HepG2 (cell line): Measurements from ENCODE around the gene TOR1A. TPM values are rescaled to one million over a fixed set of nuclear protein-coding genes. Genes with fewer than 3 reads are reported as not detected.

Source experiments
- ATAC-seq: fragments of 200-7000 bp; cut with Tn5 transposase; 3 replicates; pipeline ENCODE4 v1.9.1; 2020; ENCODE audit warnings: mild to moderate bottlenecking, moderate library complexity
- BruUV-seq: library from RNA; stranded (reverse); fragments of 400-500 nt; replicated peaks from 2 replicates; lab custom pipeline; 2021; lab: Mats Ljungman, UMichigan
- CTCF ChIA-PET: fragments of 300-600 bp; formaldehyde crosslinking; extraction: SDS; loops from one replicate; lab custom pipeline; 2021; ENCODE audit warnings: low total read pairs, inconsistent platforms, low intra/inter-chr PET ratio; lab: Yijun Ruan, JAX
- POLR2A ChIA-PET: fragments of 350-600 bp; sonication (Branson Sonifier 250); formaldehyde crosslinking; loops from one replicate; lab custom pipeline; 2020; ENCODE audit warnings: antibody characterized with exemption, inconsistent platforms; lab: Yijun Ruan, JAX
- DNase-seq: peaks from one replicate; pipeline ENCODE4 v3.0.0-alpha.2; 2015; ENCODE audit warnings: low spot score
- FAIRE-seq: peaks from 3 replicates; lab custom pipeline; 2011; peaks lifted over from hg19 to GRCh38; lab: Jason Lieb, UNC
- H2AFZ ChIP-seq: one replicate; pipeline ENCODE4 v1.6.1; 2011; ENCODE audit warnings: low read length, inconsistent platforms
- H3K27ac ChIP-seq: fragments of 300-600 bp; 3 replicates; pipeline ENCODE4 v1.8.0; 2011; ENCODE audit warnings: mixed run types, mild to moderate bottlenecking, mixed read lengths, low read length, inconsistent platforms; ENCODE audit not compliant: insufficient read depth; ENCODE audit errors: extremely low read length
- H3K27me3 ChIP-seq, 2 experiments: fragments of 200-600 bp in 1 of 2; 2 replicates in 1 of 2; 3 replicates in 1 of 2; pipeline versions ENCODE4 v1.6.0 to v1.8.0; 2011; ENCODE audit warnings: low read length in 2 of 2, mild to moderate bottlenecking in 2 of 2, moderate library complexity in 2 of 2, inconsistent platforms in 1 of 2; ENCODE audit not compliant: insufficient read depth in 2 of 2, control insufficient read depth in 1 of 2
- H3K36me3 ChIP-seq, 2 experiments: fragments of 200-600 bp in 1 of 2; replicated peaks in 1 of 2; 2 replicates in 1 of 2; 3 replicates in 1 of 2; pipeline versions ENCODE4 v1.5.1 to v1.8.0; 2011; ENCODE audit warnings: low read length in 2 of 2, inconsistent platforms in 1 of 2; ENCODE audit not compliant: insufficient read depth in 2 of 2, control insufficient read depth in 1 of 2
- H3K4me1 ChIP-seq: 2 replicates; pipeline ENCODE4 v1.5.1; 2012; ENCODE audit warnings: low read length, inconsistent platforms; ENCODE audit not compliant: insufficient read depth
- H3K4me2 ChIP-seq: 2 replicates; pipeline ENCODE4 v1.6.0; 2011; ENCODE audit warnings: low read depth, low read length, inconsistent platforms
- H3K4me3 ChIP-seq, 3 experiments: fragments of 200-600 bp in 1 of 3; sonication (generic), shearing (Covaris generic) in 1 of 3; replicated peaks in 1 of 3; 2 replicates each; pipeline ENCODE4 v1.5.1; 2011 to 2016; ENCODE audit warnings: low read length in 3 of 3, inconsistent platforms in 2 of 3, low read depth in 2 of 3, mild to moderate bottlenecking in 2 of 3, control low read depth in 1 of 3, mixed read lengths in 1 of 3; ENCODE audit not compliant: insufficient read depth in 1 of 3
- H3K79me2 ChIP-seq: one replicate; pipeline ENCODE4 v1.6.1; 2011; ENCODE audit warnings: low read length, inconsistent platforms; ENCODE audit not compliant: insufficient read depth
- H3K9ac ChIP-seq: 2 replicates; pipeline ENCODE4 v1.6.0; 2011; ENCODE audit warnings: mild to moderate bottlenecking, low read depth, low read length, inconsistent platforms; ENCODE audit not compliant: insufficient read depth
- H3K9me3 ChIP-seq: 2 replicates; pipeline ENCODE4 v1.5.1; 2012; ENCODE audit warnings: mild to moderate bottlenecking, low read length
- H4K20me1 ChIP-seq: 2 replicates; pipeline ENCODE4 v1.6.0; 2011; ENCODE audit warnings: inconsistent platforms, mild to moderate bottlenecking, low read length, moderate library complexity; ENCODE audit not compliant: insufficient read depth
- CBX1 ChIP-seq: IDR thresholded peaks from one replicate; pipeline ENCODE4 v1.6.1; 2016; ENCODE audit warnings: antibody characterized with exemption, low read depth
- CREB3 ChIP-seq: sonication (generic); formaldehyde crosslinking; IDR thresholded peaks from 2 replicates; pipeline ENCODE4 v1.5.0; 2020; ENCODE audit warnings: missing genetic modification reagents
- CTCF ChIP-seq: sonication (generic); formaldehyde crosslinking; IDR thresholded peaks from 2 replicates; pipeline ENCODE4 v1.5.0; 2020; ENCODE audit warnings: mild to moderate bottlenecking, missing genetic modification reagents, moderate library complexity
- MXD4 ChIP-seq: IDR thresholded peaks from 2 replicates; pipeline ENCODE4 v1.6.1; 2016; ENCODE audit warnings: mild to moderate bottlenecking, missing biosample characterization, missing genetic modification reagents
- POLR2A ChIP-seq, 2 experiments: IDR thresholded peaks; 2 replicates each; pipeline ENCODE4 v1.6.1; 2011; ENCODE audit warnings: low read depth in 2 of 2, low read length in 2 of 2, mild to moderate bottlenecking in 1 of 2, moderate library complexity in 1 of 2; ENCODE audit not compliant: insufficient read depth in 1 of 2
- PRMT3 ChIP-seq: sonication (generic); formaldehyde crosslinking; IDR thresholded peaks from 2 replicates; pipeline ENCODE4 v1.8.1; 2022; ENCODE audit warnings: low read depth, mild to moderate bottlenecking, moderate library complexity, missing genetic modification reagents, borderline replicate concordance
- RBFOX2 ChIP-seq: fragments of 200-400 bp; formaldehyde crosslinking; IDR thresholded peaks from 2 replicates; pipeline ENCODE4 v1.6.1; 2017; ENCODE audit warnings: low read depth, mild to moderate bottlenecking, low read length
- ZBTB25 ChIP-seq: IDR thresholded peaks from 2 replicates; pipeline ENCODE4 v1.6.1; 2018; ENCODE audit warnings: missing genetic modification reagents
- ZNF292 ChIP-seq: sonication (generic); formaldehyde crosslinking; IDR thresholded peaks from 2 replicates; pipeline ENCODE4 v1.8.1; 2022; ENCODE audit warnings: mild to moderate bottlenecking, low read depth, missing genetic modification reagents, borderline replicate concordance
- ZNF3 ChIP-seq: IDR thresholded peaks from 2 replicates; pipeline ENCODE4 v1.7.0; 2017; ENCODE audit warnings: inconsistent platforms
- ZNF441 ChIP-seq: sonication (generic); formaldehyde crosslinking; IDR thresholded peaks from 2 replicates; pipeline ENCODE4 v1.7.0; 2021; ENCODE audit warnings: missing genetic modification reagents, borderline replicate concordance
- ZNF570 ChIP-seq: sonication (generic); formaldehyde crosslinking; IDR thresholded peaks from 2 replicates; pipeline ENCODE4 v1.4.0; 2020; ENCODE audit warnings: mild to moderate bottlenecking, missing genetic modification reagents, borderline replicate concordance
- ZNF598 ChIP-seq: sonication (generic); formaldehyde crosslinking; IDR thresholded peaks from 2 replicates; pipeline ENCODE4 v1.5.1; 2020; ENCODE audit warnings: mild to moderate bottlenecking, missing genetic modification reagents, borderline replicate concordance
- ZSCAN12 ChIP-seq: sonication (generic); formaldehyde crosslinking; IDR thresholded peaks from 2 replicates; pipeline ENCODE4 v1.9.0; 2021; ENCODE audit warnings: mild to moderate bottlenecking, missing genetic modification reagents
- WGBS: methylation state at CpG from one replicate; pipeline ENCODE4 v1.1.6; 2017; ENCODE audit warnings: low lambda C conversion rate; 5-methylcytosine and 5-hydroxymethylcytosine counted together
- in situ Hi-C: cut with HindIII; loops from 2 replicates; pipeline ENCODE4 v1.10.0; 2017; ENCODE audit warnings: low pct_unique_long_range_greater_than_20kb; ENCODE audit not compliant: extremely low pct_ligation_motif_present
- intact Hi-C: fragments of 100-400 bp; cut with micrococcal nuclease; formaldehyde crosslinking; loops from one replicate; pipeline ENCODE4 v1.10.0; 2022; ENCODE audit not compliant: unreplicated experiment
- polyA plus RNA-seq, 8 experiments: library from polyadenylated mRNA; depleted of rRNA in 3 of 8; stranded (reverse) in 7 of 8; unstranded in 1 of 8; fragments of >200 nt; fragmentation: Illumina TruSeq in 4 of 8; extraction: Trizol in 4 of 8; gene quantifications; 2 replicates each; pipeline versions ENCODE4 v1.2.1 to v1.2.3, GENCODE V29; 2011 to 2016; ENCODE audit warnings: low read depth in 4 of 8, missing spikeins in 1 of 8, mixed read lengths in 1 of 8; ENCODE audit not compliant: insufficient read depth in 1 of 8
- total RNA-seq, 5 experiments: library from RNA; depleted of rRNA; stranded (reverse); fragments of >200 nt; fragmentation: Illumina TruSeq; extraction: Trizol; gene quantifications; 2 replicates each; pipeline ENCODE4 v1.2.3, GENCODE V29; 2016; ENCODE audit warnings: low read depth in 1 of 5

TOR1A gene
- total and polyA plus RNA-seq, 2 of the 13 experiments (the other 11 are each of a cell fraction or from before 2014, with no cell fraction given): 31.6 to 41.4 TPM

GRCh38 chr9:129802833-129803675, 20.9 kb downstream of the TOR1A start, which contains the start of gene TOR1B (continued):
- TF ChIP-seq CREB3 (no peak), PRMT3 (CRISPR knock-in tag) (no peak), CBX1 (peak; percentile 71), MXD4 (CRISPR knock-in tag) (peak; percentile 50; the same call in 1 of the 2 replicates), ZNF598 (CRISPR knock-in tag) (no peak), ZNF292 (CRISPR knock-in tag) (no peak), RBFOX2 (peak; percentile 93), POLR2A (IDR thresholded peaks at IDR 0.05; ENCODE audit: insufficient read depth in 1 of 2, low read depth in 2 of 2, low read length in 2 of 2) (peak; percentile 52 to 97; a peak in 3 of 4 replicates), ZNF3 (CRISPR knock-in tag) (no peak), ZSCAN12 (CRISPR knock-in tag) (no peak), ZNF570 (CRISPR knock-in tag) (no peak)

GRCh38 chr9:129801504-129801903, 22.4 kb downstream of the TOR1A start:
- ATAC-seq (peak; percentile 18; the same call in 2 of the 3 replicates), FAIRE-seq (no peak), DNase-seq (no peak)
- Histone ChIP-seq H4K20me1 (no peaks in the 10 kb centered on the region), H3K4me2 (peak overlapping the region; percentile 35; the same call in 1 of the 2 replicates), H3K36me3 (peaks cover 2 to 6% of the 10 kb centered on the region in 2 experiments; a peak in 1 of 5 replicates), H3K27me3 (no peaks in the 10 kb centered on the region), H3K4me3 (no peak overlapping the region), H3K9ac (no peak overlapping the region), H3K4me1 (peaks cover 26% of the 10 kb centered on the region), H3K27ac (no peak overlapping the region), H3K79me2 (peaks cover 9% of the 10 kb centered on the region), H3K9me3 (no peaks in the 10 kb centered on the region), H2AFZ (no peak overlapping the region)
- 59% methylated on average over 17 of the region's 17 CpGs for WGBS
- ChIA-PET CTCF (no interaction called here), POLR2A (no interaction called here)
- intact Hi-C loops: no loop called here
- TF ChIP-seq ZBTB25 (CRISPR knock-in tag): no peak
- peak; percentile 31; the same call in 1 of the 2 replicates for TF ChIP-seq ZNF441
- peak; percentile 37 for TF ChIP-seq CTCF (CRISPR knock-in tag)
- BruUV-seq: no TSS peak
- in situ Hi-C loops: no loop called here
